Ovary (tissue), 3 donors: ENCODE results near the gene AKAP4.

Experiments used
- CTCF ChIP-seq, 3 donors: fragments of 450-650 bp in 2 of 3; fragments of 200-600 bp in 1 of 3; IDR thresholded peaks; one replicate each; pipeline versions ENCODE4 v1.5.1 to v1.8.0; 2016 to 2022; ENCODE audit warnings: antibody characterized with exemption in 3 of 3, mild to moderate bottlenecking in 1 of 3
- EP300 ChIP-seq: sonication (generic); formaldehyde crosslinking; IDR thresholded peaks from one replicate; pipeline ENCODE4 v1.6.1; 2017; ENCODE audit warnings: antibody characterized with exemption
- POLR2A ChIP-seq: fragments of 450-650 bp; IDR thresholded peaks from one replicate; pipeline ENCODE4 v1.6.1; 2017; ENCODE audit warnings: antibody characterized with exemption, mild to moderate bottlenecking, moderate library complexity
- donor health status: DM: no; HTN: no; CAD: no.

GRCh38 chrX:50161127-50161526 is 39.7 kb downstream of the AKAP4 start:
- TF ChIP-seq CTCF (IDR thresholded peaks at IDR 0.05) (no peak), POLR2A (no peak), EP300 (no peak)
